RWPE2 (cell line): ENCODE measurements around the gene LMTK3.

ENCODE experiments used
- ATAC-seq: fragments of 200-7000 bp; cut with Tn5 transposase; 3 replicates; pipeline ENCODE4 v1.9.1; 2021; ENCODE audit warnings: low read depth
- DNase-seq: peaks from one replicate; pipeline ENCODE4 v3.0.0-alpha.2; 2020; ENCODE audit warnings: low spot score
- H3K27ac ChIP-seq: fragments of 450-650 bp; 2 replicates; pipeline ENCODE4 v1.5.1; 2017; ENCODE audit warnings: mild to moderate bottlenecking; ENCODE audit not compliant: poor library complexity, severe bottlenecking
- H3K27me3 ChIP-seq: fragments of 250-450 bp; sonication (Bioruptor Pico); 2 replicates; pipeline ENCODE4 v1.5.1; 2021; ENCODE audit warnings: mild to moderate bottlenecking, moderate library complexity; ENCODE audit not compliant: insufficient read depth, poor library complexity, severe bottlenecking
- H3K36me3 ChIP-seq: fragments of 250-450 bp; sonication (Bioruptor Pico); 2 replicates; pipeline ENCODE4 v1.5.1; 2020; ENCODE audit warnings: low read depth, mild to moderate bottlenecking, moderate library complexity
- H3K4me1 ChIP-seq: fragments of 250-450 bp; sonication (Bioruptor Pico); 2 replicates; pipeline ENCODE4 v1.5.1; 2021; ENCODE audit warnings: mild to moderate bottlenecking, moderate library complexity; ENCODE audit not compliant: insufficient read depth, poor library complexity, severe bottlenecking
- H3K4me3 ChIP-seq: fragments of 250-450 bp; sonication (Bioruptor Pico); 2 replicates; pipeline ENCODE4 v1.5.1; 2021; ENCODE audit warnings: mild to moderate bottlenecking, moderate library complexity; ENCODE audit not compliant: severe bottlenecking
- H3K9me3 ChIP-seq: fragments of 250-450 bp; sonication (Bioruptor Pico); 2 replicates; pipeline ENCODE4 v1.5.1; 2021; ENCODE audit warnings: mild to moderate bottlenecking, moderate library complexity; ENCODE audit not compliant: severe bottlenecking
- TF ChIP-seq, protein P1 (sequence below): fragments of 450-650 bp; IDR thresholded peaks from one replicate; pipeline ENCODE4 v1.5.1; 2017; ENCODE audit warnings: mild to moderate bottlenecking, moderate library complexity; ENCODE audit not compliant: poor library complexity, severe bottlenecking

The LMTK3 gene

DNA sequence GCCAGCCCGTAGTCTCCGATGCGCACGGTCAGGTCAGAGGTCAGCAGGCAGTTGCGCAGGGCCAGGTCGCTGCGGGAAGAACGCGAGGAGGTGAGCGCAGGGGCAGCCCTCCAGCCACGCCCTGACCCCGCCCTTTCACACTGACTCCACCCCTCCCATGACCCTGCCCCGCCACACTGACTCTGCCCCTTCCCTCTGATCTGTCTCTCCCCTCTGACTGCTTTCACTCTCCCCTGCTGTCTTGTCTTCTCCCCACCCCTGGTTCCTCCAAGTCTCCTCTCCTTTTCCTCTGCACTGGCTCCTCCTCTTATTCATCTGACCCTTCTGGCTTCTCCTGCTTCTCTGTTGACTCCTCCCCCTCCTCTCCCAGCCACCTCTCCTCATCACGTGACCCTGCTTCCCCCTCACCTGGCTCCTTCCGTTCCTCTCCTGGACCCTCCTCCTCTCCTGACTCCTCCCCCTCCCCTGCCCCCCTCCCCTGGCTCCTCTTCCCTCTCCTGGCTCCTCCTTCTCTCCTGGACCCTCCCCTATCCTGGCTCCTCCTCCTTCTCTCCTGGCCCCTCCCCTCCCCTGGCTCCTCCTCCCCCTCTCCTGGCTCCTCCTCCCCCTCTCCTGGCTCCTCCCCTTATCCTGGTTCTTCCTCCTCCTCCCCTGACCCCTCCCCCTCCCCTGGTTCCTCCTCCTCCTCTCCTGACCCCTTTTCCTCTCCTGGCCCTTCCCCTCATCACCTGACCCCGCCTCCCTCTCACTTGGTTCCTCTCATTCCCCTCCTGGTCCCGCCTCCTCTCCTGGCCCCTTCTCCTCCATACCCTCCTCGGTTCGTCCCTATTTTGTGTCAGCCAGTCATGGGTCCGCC, 9.9 kb downstream of the LMTK3 start:
- Histone ChIP-seq H3K4me3 (peak overlapping the region; percentile 52), H3K36me3 (no peaks in the 10 kb centered on the region), H3K27me3 (no peaks in the 10 kb centered on the region), H3K9me3 (no peaks in the 10 kb centered on the region), H3K27ac (peak overlapping the region; percentile 57), H3K4me1 (no peaks in the 10 kb centered on the region)
- ATAC-seq (peak; percentile 83), DNase-seq (peak; percentile 99)
- TF ChIP-seq, protein P1, sequence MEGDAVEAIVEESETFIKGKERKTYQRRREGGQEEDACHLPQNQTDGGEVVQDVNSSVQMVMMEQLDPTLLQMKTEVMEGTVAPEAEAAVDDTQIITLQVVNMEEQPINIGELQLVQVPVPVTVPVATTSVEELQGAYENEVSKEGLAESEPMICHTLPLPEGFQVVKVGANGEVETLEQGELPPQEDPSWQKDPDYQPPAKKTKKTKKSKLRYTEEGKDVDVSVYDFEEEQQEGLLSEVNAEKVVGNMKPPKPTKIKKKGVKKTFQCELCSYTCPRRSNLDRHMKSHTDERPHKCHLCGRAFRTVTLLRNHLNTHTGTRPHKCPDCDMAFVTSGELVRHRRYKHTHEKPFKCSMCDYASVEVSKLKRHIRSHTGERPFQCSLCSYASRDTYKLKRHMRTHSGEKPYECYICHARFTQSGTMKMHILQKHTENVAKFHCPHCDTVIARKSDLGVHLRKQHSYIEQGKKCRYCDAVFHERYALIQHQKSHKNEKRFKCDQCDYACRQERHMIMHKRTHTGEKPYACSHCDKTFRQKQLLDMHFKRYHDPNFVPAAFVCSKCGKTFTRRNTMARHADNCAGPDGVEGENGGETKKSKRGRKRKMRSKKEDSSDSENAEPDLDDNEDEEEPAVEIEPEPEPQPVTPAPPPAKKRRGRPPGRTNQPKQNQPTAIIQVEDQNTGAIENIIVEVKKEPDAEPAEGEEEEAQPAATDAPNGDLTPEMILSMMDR: no peak

DNA sequence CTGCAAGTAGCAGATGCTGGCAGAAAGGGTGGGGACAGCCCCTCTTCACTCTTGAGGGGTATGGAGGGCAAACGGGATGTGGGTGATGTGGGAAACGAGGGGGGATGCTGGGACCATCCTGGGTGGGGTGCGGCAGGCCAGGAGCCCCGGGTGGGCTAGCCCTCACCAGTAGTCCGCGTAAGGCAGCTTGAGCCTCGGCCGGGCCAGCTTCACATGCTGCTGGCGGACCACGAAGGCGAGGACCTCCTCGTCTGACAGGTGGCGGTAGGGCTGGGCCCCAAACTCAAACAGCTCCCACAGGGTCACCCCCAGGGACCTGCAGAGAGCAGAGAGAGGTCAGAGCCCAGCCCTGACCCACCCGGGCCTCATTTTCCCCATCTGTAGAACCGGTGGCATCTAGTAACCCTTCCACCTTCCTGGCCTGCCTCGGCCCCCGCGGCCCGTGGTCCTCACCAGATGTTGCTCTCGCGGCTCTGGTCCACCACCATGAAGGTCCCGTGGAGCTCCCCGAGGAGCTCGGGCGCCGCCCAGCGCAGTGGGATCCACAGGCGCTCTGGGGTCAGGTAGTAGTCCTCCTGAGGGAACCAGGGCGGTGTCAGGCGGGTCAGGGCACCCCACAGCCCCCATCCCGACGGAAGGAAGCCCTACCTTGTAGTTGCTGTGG, 10.7 kb downstream of the LMTK3 start:
- Histone ChIP-seq H3K27me3 (no peaks in the 10 kb centered on the region), H3K4me3 (peak overlapping the region; percentile 52), H3K27ac (peak overlapping the region; percentile 57), H3K9me3 (no peaks in the 10 kb centered on the region), H3K36me3 (no peaks in the 10 kb centered on the region), H3K4me1 (no peaks in the 10 kb centered on the region)
- TF ChIP-seq, protein P1: no peak
- peak; percentile 1; the same call in 2 of the 3 replicates for ATAC-seq
- peak; percentile 66 for DNase-seq

DNA sequence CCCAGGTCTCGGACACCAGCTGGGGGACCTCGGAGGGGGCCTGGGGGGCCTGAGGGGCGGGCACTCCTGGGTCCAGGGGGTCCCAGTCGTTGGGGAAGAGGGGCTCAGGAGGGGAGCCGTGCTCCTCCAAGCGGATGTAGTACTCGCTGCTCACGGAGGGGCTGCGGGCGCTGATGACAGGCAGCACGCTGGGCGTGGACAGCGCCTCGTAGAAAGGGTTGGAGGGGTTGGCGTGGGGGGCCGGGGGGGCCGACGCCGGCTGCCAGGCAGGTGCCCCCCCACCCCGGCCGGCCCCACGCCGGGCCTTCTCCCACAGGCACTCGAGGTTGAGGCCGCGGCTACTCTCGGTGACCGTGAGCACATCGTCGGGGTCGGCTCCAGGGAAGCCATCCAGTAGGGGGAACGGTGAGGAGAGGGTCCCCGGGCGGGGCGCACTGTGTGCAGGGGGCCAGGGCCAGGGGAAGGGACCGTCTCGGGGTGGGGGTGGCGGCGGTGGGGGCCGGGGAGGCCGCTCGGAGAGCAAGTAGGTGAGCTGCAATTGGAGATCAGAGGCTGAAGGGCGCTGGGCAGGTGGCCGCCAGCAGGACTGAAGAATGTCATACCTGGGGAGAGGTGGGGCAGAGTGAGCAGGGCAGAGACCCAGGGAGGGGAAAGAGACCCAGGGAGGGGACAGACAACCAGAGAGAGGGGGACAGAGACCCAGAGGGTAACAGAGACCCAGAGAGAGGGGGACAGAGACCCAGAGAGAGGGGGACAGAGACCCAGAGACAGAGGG, 12.1 kb downstream of the LMTK3 start:
- Histone ChIP-seq H3K27ac (no peak overlapping the region), H3K36me3 (no peaks in the 10 kb centered on the region), H3K9me3 (no peaks in the 10 kb centered on the region), H3K4me3 (no peak overlapping the region), H3K4me1 (peaks cover under 1% of the 10 kb centered on the region), H3K27me3 (no peaks in the 10 kb centered on the region)
- ATAC-seq (no peak), DNase-seq (peak; percentile 55)
- TF ChIP-seq, protein P1: no peak

DNA sequence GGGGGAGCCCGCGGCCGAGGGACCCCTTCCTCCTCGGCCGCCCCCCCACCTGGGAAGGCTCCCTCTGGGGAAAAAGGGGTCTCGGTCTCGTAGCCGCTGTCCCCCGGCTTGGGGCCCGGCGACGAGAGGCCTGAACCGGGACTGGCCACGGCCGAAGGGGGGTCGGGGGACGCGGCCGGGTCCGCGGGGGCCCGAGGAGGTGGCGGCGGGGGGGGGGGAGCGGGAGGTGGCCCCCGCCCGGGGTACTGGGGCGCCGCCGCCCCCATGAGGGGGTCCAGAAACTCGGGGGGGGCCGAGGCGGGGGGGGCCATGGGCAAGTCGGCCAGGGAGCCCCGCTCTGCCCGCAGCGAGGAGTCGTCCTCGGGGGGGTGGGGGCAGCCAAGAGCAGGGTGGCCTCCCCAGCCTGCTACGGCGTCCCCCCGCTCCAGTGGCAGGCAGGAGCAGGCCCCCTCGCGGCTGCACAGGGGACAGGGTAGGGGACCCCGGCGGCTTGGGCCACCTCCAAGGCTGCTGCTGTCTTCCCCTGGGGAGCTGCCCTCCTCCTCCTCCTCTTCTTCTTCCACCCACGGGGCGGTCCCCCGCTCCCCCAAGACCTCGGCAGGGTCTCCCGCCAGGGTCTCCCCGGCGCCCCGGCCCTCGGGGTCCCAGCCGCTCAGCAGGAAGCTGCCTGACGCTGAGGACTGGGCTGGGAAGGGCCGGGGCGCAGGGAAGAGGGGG, 12.9 kb downstream of the LMTK3 start:
- TF ChIP-seq, protein P1: no peak
- Histone ChIP-seq H3K27me3 (no peaks in the 10 kb centered on the region), H3K27ac (no peak overlapping the region), H3K4me1 (peaks cover 4% of the 10 kb centered on the region), H3K9me3 (no peaks in the 10 kb centered on the region), H3K4me3 (no peak overlapping the region), H3K36me3 (no peaks in the 10 kb centered on the region)
- DNase-seq: peak; percentile 51
- no peak for ATAC-seq
